ENCODE measurements around the gene AIG1. TPM values are rescaled to one million over a fixed set of nuclear protein-coding genes. Genes with fewer than 3 reads are reported as not detected.

AIG1 gene
- total RNA-seq, 2 donors from 2014 or later, result 41.3 to 67.0 TPM

GRCh38 chr6:143191361-143191760, 130.7 kb downstream of the AIG1 start:
- H3K4me3 ChIP-seq, result no peak overlapping the region
- H3K27me3 ChIP-seq (replicated peaks; ENCODE audit: insufficient read depth), result no peaks in the 10 kb centered on the region
- no peak overlapping the region for H3K27ac ChIP-seq
- H3K4me1 ChIP-seq (replicated peaks), result no peaks in the 10 kb centered on the region
- H3K9me3 ChIP-seq, result no peaks in the 10 kb centered on the region
- intact Hi-C loops (cut with DNase I), result no loop called here
- no peaks in the 10 kb centered on the region for H3K36me3 ChIP-seq
- no peak for DNase-seq (ENCODE audit: low spot score)
- TF ChIP-seq POLR2AphosphoS5 (IDR thresholded peaks at IDR 0.05) (no peak), POLR2A (IDR thresholded peaks at IDR 0.05) (no peak), CTCF (IDR thresholded peaks at IDR 0.05) (no peak)

DNA sequence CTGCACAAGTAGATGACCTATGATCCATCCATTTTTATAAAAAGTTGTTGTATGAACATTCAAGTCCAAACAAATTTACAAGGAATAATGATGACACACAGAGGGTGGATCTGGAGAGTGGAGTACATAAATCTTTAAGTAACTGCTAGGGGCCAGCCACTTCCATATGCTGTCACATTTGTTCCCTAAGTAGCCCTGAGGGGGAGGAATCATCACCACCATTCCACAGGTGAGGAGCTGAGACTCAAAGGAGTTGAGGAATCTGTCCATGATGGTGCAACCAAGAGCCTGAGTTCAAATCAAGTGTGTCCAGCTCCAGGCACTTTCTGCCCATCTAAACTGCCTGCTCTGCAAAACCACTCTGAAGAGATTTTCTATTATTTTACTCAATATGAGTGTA, 132.1 kb downstream of the AIG1 start:
- Histone ChIP-seq H3K4me1 (replicated peaks) (no peaks in the 10 kb centered on the region), H3K27ac (no peak overlapping the region), H3K4me3 (no peak overlapping the region), H3K36me3 (no peaks in the 10 kb centered on the region), H3K9me3 (no peaks in the 10 kb centered on the region), H3K27me3 (replicated peaks; ENCODE audit: insufficient read depth) (no peaks in the 10 kb centered on the region)
- TF ChIP-seq POLR2AphosphoS5 (IDR thresholded peaks at IDR 0.05) (no peak), POLR2A (IDR thresholded peaks at IDR 0.05) (no peak), CTCF (IDR thresholded peaks at IDR 0.05) (no peak)
- intact Hi-C loops (cut with DNase I), result no loop called here
- no peak for DNase-seq (ENCODE audit: low spot score)

GRCh38 chr6:143193571-143194094, 132.9 kb downstream of the AIG1 start:
- no peaks in the 10 kb centered on the region for H3K36me3 ChIP-seq
- H3K27me3 ChIP-seq (replicated peaks; ENCODE audit: insufficient read depth), result no peaks in the 10 kb centered on the region
- H3K4me3 ChIP-seq, result no peak overlapping the region
- DNase-seq (ENCODE audit: low spot score), result no peak
- no peak for TF ChIP-seq POLR2A (IDR thresholded peaks at IDR 0.05)
- TF ChIP-seq CTCF (IDR thresholded peaks at IDR 0.05), result no peak
- no peak for TF ChIP-seq POLR2AphosphoS5 (IDR thresholded peaks at IDR 0.05)
- no peaks in the 10 kb centered on the region for H3K9me3 ChIP-seq
- intact Hi-C loops (cut with DNase I), result no loop called here
- WGBS, result 94% methylated on average over 1 of the region's 1 CpG
- no peak overlapping the region for H3K27ac ChIP-seq
- H3K4me1 ChIP-seq (replicated peaks), result no peaks in the 10 kb centered on the region

GRCh38 chr6:143194095-143194589, 133.5 kb downstream of the AIG1 start:
- TF ChIP-seq POLR2AphosphoS5 (IDR thresholded peaks at IDR 0.05) (no peak), POLR2A (IDR thresholded peaks at IDR 0.05) (no peak), CTCF (IDR thresholded peaks at IDR 0.05) (no peak)
- 97% methylated on average over 9 of the region's 9 CpGs for WGBS
- intact Hi-C loops (cut with DNase I), result no loop called here

DNA sequence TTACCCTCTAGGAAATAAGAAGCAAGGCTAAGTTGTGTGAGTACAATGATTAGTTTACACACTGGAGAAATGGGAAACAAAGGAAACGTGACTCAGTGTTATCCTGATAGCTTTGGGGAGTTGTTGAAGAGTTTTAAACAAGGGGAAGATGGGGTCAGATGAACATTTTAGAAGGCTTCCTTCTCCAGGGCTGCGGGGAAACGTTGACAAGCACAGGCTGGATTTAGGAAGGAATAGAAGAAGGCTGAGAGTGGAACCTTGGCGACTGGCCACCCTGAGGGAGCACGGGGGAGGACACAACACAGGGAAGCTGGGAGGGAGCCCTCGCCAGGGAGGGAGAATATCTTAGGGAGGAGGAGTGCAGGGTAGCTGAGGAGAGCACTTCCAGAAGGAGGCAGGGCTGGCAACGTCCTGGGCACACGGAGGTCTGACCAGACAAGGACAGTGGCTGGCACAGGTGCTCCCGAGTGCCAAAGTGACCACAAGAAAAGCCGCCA, 134.7 kb downstream of the AIG1 start:
- no peak for TF ChIP-seq CTCF (IDR thresholded peaks at IDR 0.05)
- no peak for TF ChIP-seq POLR2A (IDR thresholded peaks at IDR 0.05)
- no peak for TF ChIP-seq POLR2AphosphoS5 (IDR thresholded peaks at IDR 0.05)
- Histone ChIP-seq H3K9me3 (no peaks in the 10 kb centered on the region), H3K27ac (no peak overlapping the region), H3K36me3 (no peaks in the 10 kb centered on the region), H3K4me1 (replicated peaks) (no peaks in the 10 kb centered on the region), H3K27me3 (replicated peaks; ENCODE audit: insufficient read depth) (no peaks in the 10 kb centered on the region), H3K4me3 (no peak overlapping the region)
- intact Hi-C loops (cut with DNase I), result no loop called here
- 70% methylated on average over 10 of the region's 10 CpGs for WGBS
- DNase-seq (ENCODE audit: low spot score), result no peak

More at GRCh38 chr6:143194095-143194589, 133.5 kb downstream of the AIG1 start:
- DNase-seq (ENCODE audit: low spot score), result no peak
- H3K4me1 ChIP-seq (replicated peaks), result no peaks in the 10 kb centered on the region
- H3K9me3 ChIP-seq, result no peaks in the 10 kb centered on the region
- H3K36me3 ChIP-seq, result no peaks in the 10 kb centered on the region
- no peak overlapping the region for H3K27ac ChIP-seq
- H3K27me3 ChIP-seq (replicated peaks; ENCODE audit: insufficient read depth), result no peaks in the 10 kb centered on the region
- H3K4me3 ChIP-seq, result no peak overlapping the region
